AG04449 (cell line): Measurements from ENCODE around the gene CEP170.
"Not testable (repeated sequence)": the region's sequence is repeated elsewhere in the genome, so short reads cannot be mapped to it uniquely, and the experiment has no call there.

Experiments used
- CTCF ChIA-PET: fragments of 350-600 bp; formaldehyde crosslinking; extraction: SDS; loops from one replicate; lab custom pipeline; 2021; ENCODE audit warnings: antibody characterized with exemption; lab: Yijun Ruan, JAX
- POLR2A ChIA-PET: fragments of 400-600, 350-600 bp; formaldehyde crosslinking; extraction: SDS; loops from one replicate; lab custom pipeline; 2020; ENCODE audit warnings: antibody characterized with exemption, inconsistent platforms; lab: Yijun Ruan, JAX
- DNase-seq: peaks from one replicate; pipeline ENCODE4 v3.0.0-alpha.2; 2010; ENCODE audit warnings: low read depth, low spot score
- H3K4me3 ChIP-seq: 2 replicates; pipeline ENCODE4 v1.5.1; 2011; ENCODE audit warnings: low read depth, mild to moderate bottlenecking, control low read depth, low read length
- CTCF ChIP-seq: IDR thresholded peaks from one replicate; pipeline ENCODE4 v1.5.1; 2011; ENCODE audit warnings: mild to moderate bottlenecking, moderate library complexity, low read length, control low read depth, inconsistent platforms; ENCODE audit not compliant: insufficient read depth; ENCODE audit errors: missing control alignments

Gene CEP170

GRCh38 chr1:243229526-243229925, 25.6 kb downstream of the CEP170 start:
- ChIA-PET POLR2A (no interaction called here), CTCF (no interaction called here)
- H3K4me3 ChIP-seq = no peak overlapping the region
- no peak for TF ChIP-seq CTCF
- DNase-seq = no peak

GRCh38 chr1:243227622-243228021, 27.5 kb downstream of the CEP170 start:
- ChIA-PET POLR2A (no interaction called here), CTCF (interaction anchor here (1.1 kb wide), 1 partner anchor 8 kb away, joined by 3 read pairs; no protein-coding TSS in a partner anchor)
- no peak overlapping the region for H3K4me3 ChIP-seq
- no peak for DNase-seq
- no peak for TF ChIP-seq CTCF

- no peak overlapping the region for H3K4me3 ChIP-seq
- no peak for TF ChIP-seq CTCF
- DNase-seq = no peak
- CTCF ChIA-PET = interaction anchor here (0.9 to 1.4 kb wide), 2 partner anchors 9 to 32 kb away, joined by 3 to 4 read pairs; no protein-coding TSS in a partner anchor
- POLR2A ChIA-PET = no interaction called here
Observed at GRCh38 chr1:243218059-243218458, 37.0 kb downstream of the CEP170 start.

- POLR2A ChIA-PET = no interaction called here
- TF ChIP-seq CTCF = no peak
- no peak for DNase-seq
- H3K4me3 ChIP-seq = no peak overlapping the region
- CTCF ChIA-PET = interaction anchor here (1.4 kb wide), 1 partner anchor 9 kb away, joined by 3 read pairs; no protein-coding TSS in a partner anchor
Observed at GRCh38 chr1:243217349-243217748, 37.7 kb downstream of the CEP170 start.

- H3K4me3 ChIP-seq = no peak overlapping the region
- no peak for DNase-seq
- CTCF ChIA-PET = no interaction called here
- no peak for TF ChIP-seq CTCF
- POLR2A ChIA-PET = no interaction called here
Observed at GRCh38 chr1:243216741-243217140, 38.3 kb downstream of the CEP170 start.

GRCh38 chr1:243215276-243215875, 39.7 kb downstream of the CEP170 start:
- CTCF ChIA-PET, H3K4me3 ChIP-seq, POLR2A ChIA-PET, DNase-seq: not testable (repeated sequence)
